H9 (cell line): ENCODE data around the gene DLG2. TPM values are rescaled to one million over a fixed set of nuclear protein-coding genes. Genes with fewer than 3 reads are reported as not detected.

ENCODE experiments used
- DNase-seq: peaks from one replicate; pipeline ENCODE4 v3.0.0-alpha.2; 2017
- H2AFZ ChIP-seq: one replicate; pipeline ENCODE4 v1.6.1; 2013; ENCODE audit warnings: mild to moderate bottlenecking, low read length, control low read depth, moderate library complexity
- H2AK5ac ChIP-seq: 2 replicates; pipeline ENCODE4 v1.6.1; 2013; ENCODE audit warnings: low read length, control low read depth, mixed read lengths; ENCODE audit not compliant: insufficient read length
- H2BK120ac ChIP-seq: one replicate; pipeline ENCODE4 v1.6.1; 2013; ENCODE audit warnings: low read depth, mild to moderate bottlenecking, low read length, control low read depth, inconsistent platforms; ENCODE audit not compliant: poor library complexity, severe bottlenecking
- H2BK12ac ChIP-seq: 2 replicates; pipeline ENCODE4 v1.6.1; 2013; ENCODE audit warnings: low read length, control low read depth, mixed read lengths, low read depth; ENCODE audit not compliant: insufficient read length
- H2BK15ac ChIP-seq: 2 replicates; pipeline ENCODE4 v1.6.1; 2013; ENCODE audit warnings: low read depth, low read length, control low read depth
- H2BK20ac ChIP-seq: one replicate; pipeline ENCODE4 v1.6.1; 2013; ENCODE audit warnings: low read depth, mild to moderate bottlenecking, low read length, control low read depth, inconsistent platforms; ENCODE audit not compliant: poor library complexity, severe bottlenecking
- H2BK5ac ChIP-seq: 2 replicates; pipeline ENCODE4 v1.6.1; 2013; ENCODE audit warnings: low read length, control low read depth, mixed read lengths; ENCODE audit not compliant: insufficient read length
- H3K14ac ChIP-seq: 2 replicates; pipeline ENCODE4 v1.6.1; 2013; ENCODE audit warnings: low read length, control low read depth; ENCODE audit not compliant: insufficient read depth
- H3K18ac ChIP-seq: 2 replicates; pipeline ENCODE4 v1.6.1; 2013; ENCODE audit warnings: low read depth, mild to moderate bottlenecking, mixed read lengths, low read length, control low read depth; ENCODE audit not compliant: insufficient read length
- H3K23ac ChIP-seq: 2 replicates; pipeline ENCODE4 v1.6.1; 2013; ENCODE audit warnings: low read length, control low read depth, mixed read lengths, low read depth; ENCODE audit not compliant: insufficient read length
- H3K23me2 ChIP-seq: 2 replicates; pipeline ENCODE4 v1.6.1; 2013; ENCODE audit warnings: low read depth, mild to moderate bottlenecking, mixed read lengths, low read length, control low read depth; ENCODE audit not compliant: insufficient read length, poor library complexity, severe bottlenecking
- H3K27ac ChIP-seq: 2 replicates; pipeline ENCODE4 v1.5.1; 2013; ENCODE audit warnings: low read length, control low read depth, mixed read lengths, low read depth; ENCODE audit not compliant: insufficient read length
- H3K27me3 ChIP-seq: 2 replicates; pipeline ENCODE4 v1.6.1; 2013; ENCODE audit warnings: low read length, control low read depth, inconsistent platforms; ENCODE audit not compliant: insufficient read depth
- H3K4ac ChIP-seq: 2 replicates; pipeline ENCODE4 v1.6.1; 2013; ENCODE audit warnings: low read depth, mild to moderate bottlenecking, control low read depth, inconsistent platforms, low read length, moderate library complexity
- H3K4me1 ChIP-seq: 2 replicates; pipeline ENCODE4 v1.6.1; 2013; ENCODE audit warnings: low read length, control low read depth, inconsistent platforms; ENCODE audit not compliant: insufficient read depth
- H3K4me2 ChIP-seq: 2 replicates; pipeline ENCODE4 v1.6.1; 2013; ENCODE audit warnings: low read length, control low read depth, mixed read lengths; ENCODE audit not compliant: insufficient read length, insufficient read depth
- H3K56ac ChIP-seq: 2 replicates; pipeline ENCODE4 v1.6.1; 2013; ENCODE audit warnings: low read depth, mild to moderate bottlenecking, mixed read lengths, low read length, control low read depth; ENCODE audit not compliant: insufficient read length
- H3K79me1 ChIP-seq: 2 replicates; pipeline ENCODE4 v1.6.1; 2013; ENCODE audit warnings: low read depth, mild to moderate bottlenecking, moderate library complexity, low read length, control low read depth, inconsistent platforms; ENCODE audit not compliant: insufficient read depth, poor library complexity, severe bottlenecking
- H3K79me2 ChIP-seq: 2 replicates; pipeline ENCODE4 v1.6.1; 2013; ENCODE audit warnings: low read length, control low read depth, inconsistent platforms; ENCODE audit not compliant: insufficient read depth
- H3K9ac ChIP-seq: 2 replicates; pipeline ENCODE4 v1.6.1; 2013; ENCODE audit warnings: low read length, control low read depth, mixed read lengths; ENCODE audit not compliant: insufficient read length; ENCODE audit errors: extremely low read depth
- H3K9me3 ChIP-seq: one replicate; pipeline ENCODE4 v1.6.1; 2013; ENCODE audit warnings: low read depth, low read length, inconsistent platforms; ENCODE audit not compliant: control insufficient read depth
- H3T11ph ChIP-seq: one replicate; pipeline ENCODE4 v1.6.1; 2013; ENCODE audit warnings: mild to moderate bottlenecking, low read length, control low read depth, inconsistent platforms
- H4K20me1 ChIP-seq: one replicate; pipeline ENCODE4 v1.6.1; 2013; ENCODE audit not compliant: control insufficient read depth, insufficient read length, insufficient read depth
- H4K5ac ChIP-seq: 2 replicates; pipeline ENCODE4 v1.6.1; 2013; ENCODE audit warnings: low read depth, mild to moderate bottlenecking, mixed read lengths, low read length, control low read depth; ENCODE audit not compliant: insufficient read length
- H4K8ac ChIP-seq: replicated peaks from 2 replicates; pipeline ENCODE4 v1.6.1; 2013; ENCODE audit warnings: low read length, control low read depth, mixed read lengths, low read depth; ENCODE audit not compliant: insufficient read length
- H4K91ac ChIP-seq: 2 replicates; pipeline ENCODE4 v1.6.1; 2013; ENCODE audit warnings: low read depth, mild to moderate bottlenecking, moderate library complexity, mixed read lengths, low read length, control low read depth; ENCODE audit not compliant: insufficient read length
- H3K27ac Mint-ChIP-seq, 3 experiments: 2 replicates in 2 of 3; 3 replicates in 1 of 3; pipeline ENCODE4 v1.8.0; 2020 to 2021; ENCODE audit warnings: mixed read lengths in 3 of 3, mild to moderate bottlenecking in 1 of 3, moderate library complexity in 1 of 3
- H3K27me3 Mint-ChIP-seq: 2 replicates; pipeline ENCODE4 v1.8.0; 2021; ENCODE audit warnings: low read depth, mild to moderate bottlenecking, moderate library complexity, mixed read lengths
- H3K36me3 Mint-ChIP-seq, 3 experiments: 2 replicates in 2 of 3; 3 replicates in 1 of 3; pipeline ENCODE4 v1.8.0; 2020 to 2021; ENCODE audit warnings: low read depth in 3 of 3, mixed read lengths in 3 of 3; ENCODE audit not compliant: insufficient read depth in 1 of 3
- H3K4me1 Mint-ChIP-seq, 2 experiments: 2 replicates each; pipeline ENCODE4 v1.8.0; 2020; ENCODE audit warnings: mixed read lengths in 2 of 2
- H3K4me3 Mint-ChIP-seq, 2 experiments: 2 replicates in 1 of 2; 3 replicates in 1 of 2; pipeline ENCODE4 v1.8.0; 2020 to 2021; ENCODE audit warnings: mild to moderate bottlenecking in 2 of 2, mixed read lengths in 2 of 2, moderate library complexity in 1 of 2
- H3K9me3 Mint-ChIP-seq, 2 experiments: 2 replicates in 1 of 2; 3 replicates in 1 of 2; pipeline ENCODE4 v1.8.0; 2020; ENCODE audit warnings: mild to moderate bottlenecking in 2 of 2, mixed read lengths in 2 of 2, moderate library complexity in 1 of 2
- WGBS: extraction: QIAGEN DNeasy Blood & Tissue Kit; methylation state at CpG from one replicate; pipeline ENCODE4 v1.1.7; 2013; ENCODE audit warnings: missing lambda C conversion rate, low lambda C conversion rate, mixed read lengths; ENCODE audit not compliant: insufficient read length; ENCODE audit errors: extremely low coverage; 5-methylcytosine and 5-hydroxymethylcytosine counted together
- total RNA-seq: library from RNA; stranded (reverse); gene quantifications from 2 replicates; pipeline ENCODE4 v1.2.1, GENCODE V29; 2021
- TF ChIP-seq, protein P1 (sequence below): fragments of 200-600 bp; sonication (generic); conservative IDR thresholded peaks from 3 replicates; pipeline ENCODE4 v1.8.0; 2021; ENCODE audit warnings: antibody characterized with exemption, mild to moderate bottlenecking

The DLG2 gene
- total RNA-seq, 1 experiment from 2014 or later = 8.0 TPM

DNA sequence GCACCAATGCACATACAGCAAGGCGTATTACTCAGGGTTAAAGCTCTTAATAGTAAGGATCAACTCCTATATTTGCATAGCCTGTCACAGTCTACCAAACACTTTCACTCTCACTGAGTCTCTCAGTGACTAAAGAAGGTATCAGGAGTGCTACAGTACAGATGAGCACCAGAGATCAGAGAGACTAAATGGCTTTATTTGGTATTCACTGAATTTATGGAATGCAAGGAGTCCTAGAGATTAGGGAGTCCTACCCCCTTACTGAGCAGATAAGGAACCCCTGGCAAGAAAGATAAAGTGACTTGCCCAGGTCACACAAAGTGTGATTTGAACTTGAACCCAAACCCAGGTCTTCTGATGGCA lies 1944.6 kb downstream of the DLG2 start:
- DNase-seq = no peak
- Mint-ChIP-seq H3K9me3 (no peaks in the 10 kb centered on the region), H3K4me1 (peaks cover 22 to 26% of the 10 kb centered on the region in 2 experiments), H3K27me3 (no peaks in the 10 kb centered on the region), H3K36me3 (no peaks in the 10 kb centered on the region), H3K27ac (no peak overlapping the region), H3K4me3 (no peak overlapping the region)
- no peak overlapping the region for H2AK5ac ChIP-seq
- no peak overlapping the region for H2BK12ac ChIP-seq
- no peak overlapping the region for H3K14ac ChIP-seq
- no peak overlapping the region for H3K4me2 ChIP-seq
- no peak overlapping the region for H4K91ac ChIP-seq
- H3K4me1 ChIP-seq = peaks cover 5% of the 10 kb centered on the region; the same call in 1 of the 2 replicates
- H3K79me1 ChIP-seq = no peaks in the 10 kb centered on the region
- H3K9me3 ChIP-seq = no peaks in the 10 kb centered on the region
- H3K56ac ChIP-seq = no peak overlapping the region
- no peak overlapping the region for H2BK15ac ChIP-seq
- no peak overlapping the region for H4K8ac ChIP-seq
- no peaks in the 10 kb centered on the region for H3K79me2 ChIP-seq
- no peak overlapping the region for H3K9ac ChIP-seq
- H3K23ac ChIP-seq = no peak overlapping the region
- no peak overlapping the region for H2AFZ ChIP-seq
- no peak overlapping the region for H2BK120ac ChIP-seq
- peaks cover 2% of the 10 kb centered on the region for H4K20me1 ChIP-seq
- no peak overlapping the region for H4K5ac ChIP-seq
- H3K27ac ChIP-seq = no peak overlapping the region
- H3K4ac ChIP-seq = no peak overlapping the region
- H2BK5ac ChIP-seq = no peak overlapping the region
- H3T11ph ChIP-seq = no peak overlapping the region
- no peak overlapping the region for H3K18ac ChIP-seq
- no peak overlapping the region for H2BK20ac ChIP-seq
- no peaks in the 10 kb centered on the region for H3K23me2 ChIP-seq
- no CpG with 5 or more reads among the region's 1 CpG for WGBS
- TF ChIP-seq, protein P1, sequence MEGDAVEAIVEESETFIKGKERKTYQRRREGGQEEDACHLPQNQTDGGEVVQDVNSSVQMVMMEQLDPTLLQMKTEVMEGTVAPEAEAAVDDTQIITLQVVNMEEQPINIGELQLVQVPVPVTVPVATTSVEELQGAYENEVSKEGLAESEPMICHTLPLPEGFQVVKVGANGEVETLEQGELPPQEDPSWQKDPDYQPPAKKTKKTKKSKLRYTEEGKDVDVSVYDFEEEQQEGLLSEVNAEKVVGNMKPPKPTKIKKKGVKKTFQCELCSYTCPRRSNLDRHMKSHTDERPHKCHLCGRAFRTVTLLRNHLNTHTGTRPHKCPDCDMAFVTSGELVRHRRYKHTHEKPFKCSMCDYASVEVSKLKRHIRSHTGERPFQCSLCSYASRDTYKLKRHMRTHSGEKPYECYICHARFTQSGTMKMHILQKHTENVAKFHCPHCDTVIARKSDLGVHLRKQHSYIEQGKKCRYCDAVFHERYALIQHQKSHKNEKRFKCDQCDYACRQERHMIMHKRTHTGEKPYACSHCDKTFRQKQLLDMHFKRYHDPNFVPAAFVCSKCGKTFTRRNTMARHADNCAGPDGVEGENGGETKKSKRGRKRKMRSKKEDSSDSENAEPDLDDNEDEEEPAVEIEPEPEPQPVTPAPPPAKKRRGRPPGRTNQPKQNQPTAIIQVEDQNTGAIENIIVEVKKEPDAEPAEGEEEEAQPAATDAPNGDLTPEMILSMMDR = no peak
- H3K27me3 ChIP-seq = no peaks in the 10 kb centered on the region
